ENCODE measurements around the gene ALX4.

The ALX4 gene

GRCh38 chr11:44270403-44271273, 39.3 kb downstream of the ALX4 start:
- TF ChIP-seq CTCF (IDR thresholded peaks at IDR 0.05; ENCODE audit: low read depth, low read length), result no peak
- no peaks in the 10 kb centered on the region for H3K36me3 ChIP-seq
- H3K9me3 ChIP-seq (ENCODE audit: severe bottlenecking), result peaks cover 2% of the 10 kb centered on the region
- no peak overlapping the region for H3K4me3 ChIP-seq (ENCODE audit: low read depth, low read length)
- H3K27ac ChIP-seq, result no peak overlapping the region
- DNase-seq, result no peak
- H3K27me3 ChIP-seq (ENCODE audit: insufficient read depth, low read depth, severe bottlenecking), result peaks cover 9% of the 10 kb centered on the region

GRCh38 chr11:44269369-44270351, 40.3 kb downstream of the ALX4 start:
- no peak overlapping the region for H3K4me3 ChIP-seq (ENCODE audit: low read depth, low read length)
- H3K36me3 ChIP-seq, result no peaks in the 10 kb centered on the region
- H3K27ac ChIP-seq, result no peak overlapping the region
- no peak for DNase-seq
- TF ChIP-seq CTCF (IDR thresholded peaks at IDR 0.05; ENCODE audit: low read depth, low read length), result no peak
- peaks cover 3% of the 10 kb centered on the region for H3K27me3 ChIP-seq (ENCODE audit: insufficient read depth, low read depth, severe bottlenecking)
- H3K9me3 ChIP-seq (ENCODE audit: severe bottlenecking), result no peaks in the 10 kb centered on the region

- H3K9me3 ChIP-seq (ENCODE audit: severe bottlenecking), result no peaks in the 10 kb centered on the region
- no peaks in the 10 kb centered on the region for H3K36me3 ChIP-seq
- no peak overlapping the region for H3K4me3 ChIP-seq (ENCODE audit: low read depth, low read length)
- no peak for DNase-seq
- peaks cover 3% of the 10 kb centered on the region for H3K27me3 ChIP-seq (ENCODE audit: insufficient read depth, low read depth, severe bottlenecking)
- no peak for TF ChIP-seq CTCF (IDR thresholded peaks at IDR 0.05; ENCODE audit: low read depth, low read length)
- no peak overlapping the region for H3K27ac ChIP-seq
Observed at GRCh38 chr11:44268614-44269080, 41.3 kb downstream of the ALX4 start.

- no peaks in the 10 kb centered on the region for H3K9me3 ChIP-seq (ENCODE audit: severe bottlenecking)
- no peak for DNase-seq
- TF ChIP-seq CTCF (IDR thresholded peaks at IDR 0.05; ENCODE audit: low read depth, low read length), result no peak
- H3K36me3 ChIP-seq, result no peaks in the 10 kb centered on the region
- H3K4me3 ChIP-seq (ENCODE audit: low read depth, low read length), result no peak overlapping the region
- H3K27me3 ChIP-seq (ENCODE audit: insufficient read depth, low read depth, severe bottlenecking), result no peaks in the 10 kb centered on the region
- H3K27ac ChIP-seq, result no peak overlapping the region
Observed at GRCh38 chr11:44267750-44268613, 42.0 kb downstream of the ALX4 start.

- TF ChIP-seq CTCF (IDR thresholded peaks at IDR 0.05; ENCODE audit: low read depth, low read length), result no peak
- Histone ChIP-seq H3K27ac (no peak overlapping the region), H3K4me3 (ENCODE audit: low read depth, low read length) (no peak overlapping the region), H3K27me3 (ENCODE audit: insufficient read depth, low read depth, severe bottlenecking) (no peaks in the 10 kb centered on the region), H3K9me3 (ENCODE audit: severe bottlenecking) (no peaks in the 10 kb centered on the region), H3K36me3 (no peaks in the 10 kb centered on the region)
- no peak for DNase-seq
Observed at GRCh38 chr11:44267006-44267749, 42.8 kb downstream of the ALX4 start.
